HEK293 (cell line): Measurements from ENCODE around the gene PLA2G5.

Source experiments
- ZBTB26 ChIP-seq: fragments of 450-650 bp; formaldehyde crosslinking; optimal IDR thresholded peaks from 2 replicates; pipeline ENCODE3; 2016; ENCODE audit warnings: missing biosample characterization, mild to moderate bottlenecking, missing genetic modification characterization
- ZNF121 ChIP-seq: fragments of 450-650 bp; formaldehyde crosslinking; IDR thresholded peaks from 2 replicates; pipeline ENCODE4 v1.5.1; 2016; ENCODE audit warnings: missing biosample characterization, missing genetic modification characterization
- ZNF174 ChIP-seq: fragments of 450-650 bp; formaldehyde crosslinking; IDR thresholded peaks from 2 replicates; pipeline ENCODE4 v1.5.0; 2017; ENCODE audit warnings: missing biosample characterization, mild to moderate bottlenecking, missing genetic modification characterization
- ZNF23 ChIP-seq: fragments of 450-650 bp; formaldehyde crosslinking; IDR thresholded peaks from 2 replicates; pipeline ENCODE4 v1.5.1; 2016; ENCODE audit warnings: missing biosample characterization, missing genetic modification characterization, borderline replicate concordance
- ZNF449 ChIP-seq: fragments of 450-650 bp; formaldehyde crosslinking; IDR thresholded peaks from 2 replicates; pipeline ENCODE4 v1.5.1; 2017; ENCODE audit warnings: missing biosample characterization, mild to moderate bottlenecking, missing genetic modification characterization, moderate library complexity
- ZNF544 ChIP-seq: fragments of 450-650 bp; formaldehyde crosslinking; IDR thresholded peaks from 2 replicates; pipeline ENCODE4 v1.5.0; 2017; ENCODE audit warnings: missing biosample characterization, missing genetic modification characterization

GRCh38 chr1:20047096-20047495 is 22.9 kb upstream of the PLA2G5 start:
- TF ChIP-seq ZNF121 (tag by site-specific recombination), result no peak
- no peak for TF ChIP-seq ZNF544 (tag by site-specific recombination)
- TF ChIP-seq ZNF174, result no peak
- no peak for TF ChIP-seq ZNF449 (tag by site-specific recombination)
- TF ChIP-seq ZNF23 (tag by site-specific recombination), result no peak
- no peak for TF ChIP-seq ZBTB26 (tag by site-specific recombination)
